Choroid plexus epithelial cell (primary cell): ENCODE data around the gene PLAU.
"Not testable (repeated sequence)": the region's sequence is repeated elsewhere in the genome, so short reads cannot be mapped to it uniquely, and the experiment has no call there.

Experiments used
- DNase-seq: peaks from one replicate; pipeline ENCODE4 v3.0.0-alpha.2; 2010; ENCODE audit warnings: low read depth
- H3K4me3 ChIP-seq: 2 replicates; pipeline ENCODE4 v1.5.1; 2011; ENCODE audit warnings: low read depth, mild to moderate bottlenecking, control low read depth, low read length, moderate library complexity
- CTCF ChIP-seq: conservative IDR thresholded peaks from 2 replicates; pipeline ENCODE4 v1.5.1; 2011; ENCODE audit warnings: low read depth, mild to moderate bottlenecking, control low read depth, inconsistent platforms, low read length, moderate library complexity

PLAU gene

GRCh38 chr10:73892310-73893030 is 18.5 kb upstream of the PLAU start:
- no peak overlapping the region for H3K4me3 ChIP-seq
- no peak for TF ChIP-seq CTCF
- DNase-seq: peak; percentile 65

GRCh38 chr10:73893426-73893825 is 17.5 kb upstream of the PLAU start:
- H3K4me3 ChIP-seq: no peak overlapping the region
- no peak for DNase-seq
- no peak for TF ChIP-seq CTCF

GRCh38 chr10:73894245-73894971 is 16.5 kb upstream of the PLAU start:
- no peak for TF ChIP-seq CTCF
- peak; percentile 93 for DNase-seq
- H3K4me3 ChIP-seq: no peak overlapping the region

GRCh38 chr10:73895381-73895780 is 15.6 kb upstream of the PLAU start:
- H3K4me3 ChIP-seq, DNase-seq: not testable (repeated sequence)

GRCh38 chr10:73897693-73898092 is 13.2 kb upstream of the PLAU start:
- no peak for DNase-seq
- TF ChIP-seq CTCF: no peak

GRCh38 chr10:73898730-73899410 is 12.1 kb upstream of the PLAU start:
- DNase-seq: no peak
- no peak for TF ChIP-seq CTCF
- H3K4me3 ChIP-seq: no peak overlapping the region

More at GRCh38 chr10:73897693-73898092, 13.2 kb upstream of the PLAU start:
- no peak overlapping the region for H3K4me3 ChIP-seq

- TF ChIP-seq CTCF: no peak
- no peak overlapping the region for H3K4me3 ChIP-seq
- DNase-seq: peak; percentile 88
Measured at GRCh38 chr10:73899423-73899822, 11.5 kb upstream of the PLAU start.
